NCI-H226 (cell line): ENCODE measurements around the gene MICA.
"Not testable (repeated sequence)": the region's sequence is repeated elsewhere in the genome, so short reads cannot be mapped to it uniquely, and the experiment has no call there.

Experiments
- DNase-seq: peaks from one replicate; pipeline ENCODE4 v3.0.0-alpha.2; 2015

Gene MICA

GRCh38 chr6:31414771-31415265 lies 11.4 kb downstream of the MICA start:
- DNase-seq = no peak

- no peak for DNase-seq
These were observed 13.1 kb downstream of the MICA start for GRCh38 chr6:31416394-31417014.

GRCh38 chr6:31418251-31418650 lies 14.9 kb downstream of the MICA start:
- no peak for DNase-seq

GRCh38 chr6:31419842-31420241 lies 16.4 kb downstream of the MICA start:
- DNase-seq = no peak

DNA sequence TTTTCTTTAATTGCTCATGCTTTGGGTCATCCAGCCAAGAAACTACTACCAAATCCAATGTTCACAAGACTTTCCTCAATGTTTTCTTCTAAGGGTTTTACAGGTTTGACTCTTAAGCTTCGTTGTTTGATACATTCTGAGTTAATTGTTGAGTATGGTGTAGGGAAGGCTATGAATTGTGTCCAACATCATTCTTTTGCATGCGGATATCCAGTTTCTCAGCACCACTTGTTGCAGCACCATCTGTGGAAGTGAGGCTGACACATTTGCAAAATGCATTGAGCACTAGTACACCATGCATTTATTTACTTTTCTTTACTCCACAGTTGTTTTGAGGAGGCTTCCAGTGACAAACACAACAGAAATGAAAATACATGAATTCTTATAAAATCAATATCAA lies 17.2 kb downstream of the MICA start:
- no peak for DNase-seq

DNA sequence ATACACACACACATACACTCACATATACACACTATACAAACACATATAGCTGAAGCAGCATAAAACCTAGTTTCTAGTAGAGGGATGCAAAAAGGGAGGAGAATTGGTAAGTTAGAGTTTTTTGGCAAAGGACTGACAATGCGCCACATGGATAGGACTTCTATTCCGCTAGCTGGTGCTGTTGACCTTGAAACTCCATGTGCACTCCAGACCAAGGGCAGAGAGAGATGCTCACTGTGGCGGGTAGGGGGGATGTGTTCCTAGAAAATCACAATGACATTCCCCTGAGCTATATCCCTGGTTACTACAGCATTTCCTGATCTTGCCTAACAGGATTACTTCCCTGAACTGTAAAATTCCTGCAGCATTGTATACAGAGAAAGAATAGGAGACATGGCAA lies 19.2 kb downstream of the MICA start:
- no peak for DNase-seq

DNA sequence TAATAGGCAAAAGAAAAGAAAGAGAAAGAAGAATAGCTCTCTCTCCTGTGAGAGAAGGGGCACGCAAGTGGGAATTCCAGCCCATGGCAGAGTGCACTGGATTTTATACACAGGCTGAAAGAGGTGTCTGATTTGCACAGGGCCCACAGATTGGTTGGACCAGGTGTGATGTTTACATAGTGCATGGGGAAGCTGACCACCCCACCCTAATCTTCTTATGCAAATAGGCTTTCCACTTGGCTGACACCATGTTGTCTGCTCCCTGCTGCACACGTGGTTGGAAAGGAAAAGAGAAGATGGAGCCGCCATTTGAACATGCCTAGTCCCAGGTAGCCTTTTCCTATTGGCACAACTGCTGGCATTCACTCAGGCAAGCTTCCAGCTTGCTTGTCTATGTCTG lies 20.2 kb downstream of the MICA start:
- DNase-seq = no peak

GRCh38 chr6:31426395-31427354 lies 23.3 kb downstream of the MICA start:
- DNase-seq = no peak

- no peak for DNase-seq
These were observed 27.1 kb downstream of the MICA start for GRCh38 chr6:31430449-31430848.

- DNase-seq = not testable (repeated sequence)
These were observed 31.7 kb downstream of the MICA start for GRCh38 chr6:31435051-31435450.

DNA sequence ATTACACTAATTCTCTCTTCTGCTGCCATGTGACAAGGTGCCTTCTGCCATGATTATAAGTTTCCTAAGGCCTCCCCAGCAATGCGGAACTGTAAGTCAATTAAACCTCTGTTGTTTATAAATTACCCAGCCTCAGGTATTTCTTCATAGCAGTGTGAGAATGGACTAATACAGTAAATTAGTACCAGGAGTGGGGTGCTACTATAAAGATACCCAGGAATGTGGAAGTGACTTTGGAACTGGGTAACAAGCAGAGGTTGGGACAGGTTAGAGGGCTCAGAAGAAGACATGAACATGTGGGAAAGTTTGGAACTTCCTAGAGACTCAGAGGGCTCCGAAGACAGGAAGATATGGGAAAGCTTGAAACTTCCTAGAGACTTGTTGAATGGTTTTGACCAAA lies 34.8 kb downstream of the MICA start:
- no peak for DNase-seq

DNA sequence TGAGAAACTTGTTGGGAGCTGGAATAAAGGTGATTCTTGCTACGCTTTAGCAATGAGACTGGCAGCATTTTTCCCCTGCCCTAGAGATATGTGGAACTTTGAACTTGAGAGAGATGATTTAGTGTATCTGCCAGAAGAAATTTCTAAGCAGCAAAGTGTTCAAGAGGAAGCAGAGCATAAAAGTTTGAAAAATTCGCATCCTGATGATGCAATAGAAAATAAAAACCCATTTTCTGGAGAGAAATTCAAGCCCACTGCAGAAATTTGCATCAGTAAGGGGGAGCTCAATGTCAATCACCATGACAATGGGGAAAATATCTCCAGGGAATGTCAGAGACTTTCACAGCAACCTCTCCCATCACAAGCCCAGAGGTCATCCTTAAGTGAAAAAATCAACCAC lies 35.3 kb downstream of the MICA start:
- DNase-seq = no peak

DNA sequence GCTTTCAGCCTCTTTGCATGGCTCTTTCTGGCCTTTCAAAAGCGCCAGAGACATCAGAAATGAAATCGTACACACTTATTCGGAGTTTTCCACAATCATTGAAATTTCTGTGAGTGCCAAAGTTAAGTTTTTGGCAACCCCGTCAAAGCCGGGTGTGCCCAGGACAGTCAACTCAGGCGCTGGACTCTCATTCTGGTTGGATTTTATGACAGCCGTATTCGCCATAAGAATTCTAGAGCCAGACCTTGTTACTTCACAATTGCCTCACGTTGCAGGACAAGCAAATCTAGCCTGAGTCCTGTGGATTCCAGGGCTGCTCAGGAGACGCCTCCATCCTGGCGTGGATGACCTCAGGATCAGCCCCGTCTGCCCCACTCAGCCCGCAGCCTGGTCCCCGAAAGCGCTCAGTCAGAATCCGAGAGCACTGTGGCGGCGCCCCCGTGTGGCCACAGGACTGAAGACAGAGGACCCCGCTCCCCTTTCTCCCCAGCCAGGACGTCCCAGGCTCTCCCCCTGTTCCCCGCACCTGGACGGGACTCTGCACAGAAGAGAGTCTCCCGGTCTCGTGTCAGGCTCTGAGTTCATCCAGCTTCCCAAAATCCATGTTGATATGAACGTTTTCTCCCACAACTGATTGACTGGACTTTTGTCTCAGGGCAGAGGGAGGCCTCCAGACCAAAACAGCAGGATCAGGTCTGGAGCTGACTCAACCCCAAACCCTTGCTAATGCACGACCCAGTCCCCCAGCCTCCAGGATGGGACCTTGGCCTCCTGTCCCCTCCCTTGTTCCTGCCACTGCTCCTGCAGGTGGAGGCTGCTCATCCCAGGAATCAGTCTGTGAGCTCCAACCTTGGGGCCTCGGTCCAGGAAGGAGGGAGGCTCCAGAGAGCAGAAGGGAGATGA lies 38.2 kb downstream of the MICA start:
- peak; percentile 48 for DNase-seq

GRCh38 chr6:31446481-31446880 lies 43.1 kb downstream of the MICA start:
- DNase-seq = no peak

DNA sequence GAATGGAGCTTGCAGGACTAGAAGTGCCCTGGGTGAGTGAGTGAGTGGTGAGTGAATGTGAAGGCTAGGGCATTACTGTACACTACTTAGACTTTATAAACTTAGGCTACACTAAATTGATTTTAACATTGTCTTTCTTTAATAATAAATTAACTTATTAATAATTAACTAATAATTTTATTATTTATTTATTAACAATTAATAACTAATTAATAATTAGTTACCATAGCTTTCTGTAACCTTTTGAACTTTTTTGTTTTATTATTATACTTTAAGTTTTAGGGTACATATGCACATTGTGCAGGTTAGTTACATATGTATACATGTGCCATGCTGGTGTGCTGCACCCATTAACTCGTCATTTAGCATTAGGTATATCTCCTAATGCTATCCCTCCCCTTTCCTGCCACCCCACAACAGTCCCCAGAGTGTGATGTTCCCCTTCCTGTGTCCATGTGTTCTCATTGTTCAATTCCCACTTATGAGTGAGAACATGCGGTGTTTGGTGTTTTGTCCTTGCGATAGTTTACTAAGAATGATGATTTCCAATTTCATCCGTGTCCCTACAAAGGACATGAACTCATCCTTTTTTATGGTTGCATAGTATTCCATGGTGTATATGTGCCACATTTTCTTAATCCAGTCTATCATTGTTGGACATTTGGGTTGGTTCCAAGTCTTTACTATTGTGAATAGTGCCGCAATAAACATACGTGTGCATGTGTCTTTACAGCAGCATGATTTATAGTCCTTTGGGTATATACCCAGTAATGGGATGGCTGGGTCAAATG lies 43.8 kb downstream of the MICA start:
- not testable (repeated sequence) for DNase-seq

GRCh38 chr6:31450751-31451150 lies 47.4 kb downstream of the MICA start:
- no peak for DNase-seq

DNA sequence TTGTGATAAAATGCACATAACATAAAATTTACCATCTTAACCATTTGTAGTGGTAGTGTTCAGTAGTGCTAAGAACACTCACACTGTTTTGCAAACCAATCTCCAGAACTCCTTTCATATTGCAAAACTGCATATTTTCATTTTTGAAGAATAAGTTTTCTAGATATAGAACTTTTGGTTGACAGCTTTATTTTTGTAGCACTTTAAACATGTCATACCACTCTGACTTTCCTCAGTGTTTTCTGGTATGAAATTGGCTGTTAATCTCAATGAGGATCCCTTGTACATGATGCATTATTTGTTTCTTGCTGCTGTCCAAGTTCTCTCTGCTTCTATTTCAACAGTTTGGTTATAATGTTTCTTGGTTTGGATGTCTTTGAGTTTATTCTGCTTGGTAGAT lies 49.5 kb downstream of the MICA start:
- DNase-seq = no peak

- DNase-seq = no peak
These were observed 49.9 kb downstream of the MICA start for GRCh38 chr6:31453259-31453658.

GRCh38 chr6:31459864-31460263 lies 56.5 kb downstream of the MICA start:
- DNase-seq = not testable (repeated sequence)

- DNase-seq = no peak
These were observed 57.1 kb downstream of the MICA start for GRCh38 chr6:31460361-31461025.
